IPS-18a (cell line): ENCODE results near the gene AQP3.

Experiments
- H3K27ac ChIP-seq: one replicate; pipeline ENCODE4 v1.5.1; 2013; ENCODE audit warnings: low read length
- H3K27me3 ChIP-seq: one replicate; pipeline ENCODE4 v1.6.1; 2013; ENCODE audit warnings: mild to moderate bottlenecking, low read length; ENCODE audit not compliant: control insufficient read depth, insufficient read depth
- H3K36me3 ChIP-seq: one replicate; pipeline ENCODE4 v1.6.1; 2013; ENCODE audit warnings: low read depth, low read length; ENCODE audit not compliant: control insufficient read depth
- H3K4me1 ChIP-seq: one replicate; pipeline ENCODE4 v1.6.1; 2013; ENCODE audit warnings: low read depth, low read length; ENCODE audit not compliant: control insufficient read depth
- H3K4me3 ChIP-seq: one replicate; pipeline ENCODE4 v1.5.1; 2013; ENCODE audit warnings: low read length
- H3K9ac ChIP-seq: one replicate; pipeline ENCODE4 v1.6.1; 2013; ENCODE audit warnings: mild to moderate bottlenecking, low read length, moderate library complexity
- H3K9me3 ChIP-seq: one replicate; pipeline ENCODE4 v1.6.1; 2013; ENCODE audit warnings: low read depth, low read length; ENCODE audit not compliant: control insufficient read depth

The AQP3 gene

DNA sequence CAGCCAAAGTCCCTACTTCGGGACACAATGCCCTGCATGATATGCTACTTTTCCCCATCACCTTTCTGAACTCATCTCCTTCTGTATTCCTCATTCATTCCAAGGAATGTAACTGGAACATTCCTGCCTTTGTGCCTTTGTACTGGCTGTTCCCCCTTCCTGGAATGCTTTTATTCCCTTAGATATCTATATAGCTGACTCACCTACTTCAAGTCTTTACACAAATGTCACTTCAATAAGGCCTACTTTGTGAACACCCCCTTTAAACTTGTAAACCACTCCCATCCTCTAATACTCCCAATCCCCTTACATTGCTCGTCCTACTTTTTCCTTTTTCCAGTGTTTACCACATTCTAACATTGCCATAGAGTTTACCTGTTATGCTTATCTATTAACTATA, 24.0 kb upstream of the AQP3 start:
- H3K36me3 ChIP-seq, result peaks cover 48% of the 10 kb centered on the region
- H3K9ac ChIP-seq, result no peak overlapping the region
- H3K4me3 ChIP-seq, result no peak overlapping the region
- H3K27me3 ChIP-seq, result no peaks in the 10 kb centered on the region
- no peak overlapping the region for H3K27ac ChIP-seq
- H3K9me3 ChIP-seq, result no peaks in the 10 kb centered on the region
- H3K4me1 ChIP-seq, result peaks cover 7% of the 10 kb centered on the region

DNA sequence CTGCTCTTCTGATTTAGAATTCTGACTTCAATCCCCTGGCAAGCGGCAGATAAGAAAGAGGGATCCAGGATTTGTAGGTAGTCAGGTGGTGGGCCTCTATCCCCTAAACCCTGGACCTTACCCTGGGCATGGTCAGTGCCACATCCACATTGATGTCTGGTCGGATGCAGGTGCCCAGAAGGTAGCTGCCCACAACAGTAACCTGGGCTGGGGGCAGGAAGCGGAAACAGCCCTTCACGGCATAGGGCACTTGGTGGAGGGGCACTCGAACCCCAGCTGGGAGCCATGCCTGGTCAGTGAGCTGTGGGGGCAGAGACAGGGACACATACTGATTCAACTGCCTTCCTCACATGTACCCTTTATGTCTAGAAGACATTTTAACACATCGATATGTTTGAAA, 22.5 kb upstream of the AQP3 start:
- peaks cover 63% of the 10 kb centered on the region for H3K36me3 ChIP-seq
- H3K27ac ChIP-seq, result no peak overlapping the region
- H3K27me3 ChIP-seq, result no peaks in the 10 kb centered on the region
- no peak overlapping the region for H3K9ac ChIP-seq
- H3K9me3 ChIP-seq, result no peaks in the 10 kb centered on the region
- peaks cover 7% of the 10 kb centered on the region for H3K4me1 ChIP-seq
- no peak overlapping the region for H3K4me3 ChIP-seq

DNA sequence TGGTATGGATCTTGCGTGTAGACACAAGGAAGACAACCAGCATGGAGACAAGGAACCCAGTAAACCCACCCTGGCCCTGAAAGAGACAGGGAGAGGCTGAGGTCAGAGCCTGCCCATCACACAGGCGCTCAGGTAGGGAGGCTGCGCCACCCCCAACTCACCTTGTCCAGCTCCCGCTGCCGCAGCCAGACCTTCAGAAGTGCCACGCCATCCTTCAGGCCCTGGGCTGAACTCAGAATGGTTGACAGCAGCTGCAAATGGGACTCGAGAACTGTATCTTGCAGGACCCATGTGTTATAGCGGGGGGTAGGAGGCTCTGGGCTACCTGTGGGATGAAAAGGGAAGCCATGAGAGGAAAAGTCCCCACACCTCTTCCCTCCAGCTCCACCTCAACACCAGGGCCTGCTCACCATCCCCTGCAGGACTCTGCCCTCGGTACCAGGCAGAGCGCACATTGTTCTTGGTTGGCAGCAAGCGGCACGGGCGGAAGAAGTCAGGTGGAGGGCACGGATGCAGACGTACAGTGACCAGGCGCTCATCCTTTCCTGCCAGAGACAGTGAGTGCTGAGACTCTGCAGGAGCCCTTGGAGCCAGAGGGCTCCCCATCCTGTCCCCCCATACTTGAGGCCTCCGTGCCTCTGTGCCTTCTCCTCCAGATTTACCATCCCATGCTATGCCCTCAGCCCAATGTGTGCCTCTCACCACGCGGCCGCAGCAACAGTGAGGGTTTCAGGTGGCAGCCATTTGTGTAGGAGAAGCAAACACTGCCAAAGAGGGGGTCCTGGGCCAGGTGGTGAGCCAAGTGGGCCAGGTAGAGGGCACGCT, 21.6 kb upstream of the AQP3 start:
- no peak overlapping the region for H3K9ac ChIP-seq
- H3K4me3 ChIP-seq, result no peak overlapping the region
- H3K27me3 ChIP-seq, result no peaks in the 10 kb centered on the region
- H3K36me3 ChIP-seq, result peaks cover 72% of the 10 kb centered on the region
- peaks cover 7% of the 10 kb centered on the region for H3K4me1 ChIP-seq
- H3K27ac ChIP-seq, result no peak overlapping the region
- H3K9me3 ChIP-seq, result no peaks in the 10 kb centered on the region

DNA sequence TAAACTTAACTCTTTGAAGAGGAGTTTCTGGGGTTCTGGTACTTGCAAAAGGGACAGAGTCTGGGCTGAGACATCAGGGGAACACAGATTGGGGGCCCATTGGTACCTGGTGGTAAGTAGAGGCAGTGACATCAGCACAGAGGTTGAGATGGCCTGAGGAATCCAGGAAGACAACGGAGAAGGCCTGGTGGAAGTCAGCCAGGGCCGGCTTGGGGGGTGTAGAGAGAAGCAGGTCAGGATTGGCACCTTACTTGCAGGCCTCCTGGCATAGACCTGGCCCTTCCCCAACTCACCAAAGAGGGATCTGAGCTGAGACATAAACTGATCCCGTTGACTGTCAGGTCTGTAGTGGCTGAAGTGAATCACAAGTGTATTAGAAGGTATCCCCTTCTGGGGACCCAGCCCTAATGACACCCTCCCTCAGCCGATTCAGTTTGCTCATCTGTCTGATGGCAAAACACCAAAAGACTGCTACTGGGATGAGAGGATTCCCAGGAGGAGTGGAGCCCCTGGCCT, 20.9 kb upstream of the AQP3 start:
- Histone ChIP-seq H3K27me3 (no peaks in the 10 kb centered on the region), H3K4me1 (peaks cover 7% of the 10 kb centered on the region), H3K4me3 (no peak overlapping the region), H3K27ac (no peak overlapping the region), H3K9me3 (no peaks in the 10 kb centered on the region), H3K36me3 (peaks cover 79% of the 10 kb centered on the region), H3K9ac (no peak overlapping the region)

DNA sequence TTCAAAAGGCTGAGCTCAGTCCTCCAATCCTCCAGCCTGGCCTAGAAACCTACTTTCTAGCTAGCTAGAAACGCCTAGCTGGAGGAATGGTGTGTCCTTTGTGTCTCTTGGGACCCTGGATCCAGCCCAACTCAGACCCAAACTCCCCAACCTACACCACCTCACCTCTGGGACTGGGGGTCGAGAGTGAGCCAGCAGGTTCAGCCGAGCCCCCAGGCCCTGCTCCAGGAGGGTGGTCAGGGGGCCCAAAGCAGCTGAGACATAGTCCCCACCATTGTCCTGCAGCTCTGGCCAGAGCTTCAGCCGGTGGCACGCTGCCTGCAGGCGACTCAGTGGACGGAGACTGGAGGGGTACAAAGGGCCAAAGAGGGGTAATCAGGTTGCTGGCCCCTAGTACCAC, 20.1 kb upstream of the AQP3 start:
- Histone ChIP-seq H3K9me3 (no peaks in the 10 kb centered on the region), H3K4me1 (peaks cover 2% of the 10 kb centered on the region), H3K27ac (no peak overlapping the region), H3K9ac (no peak overlapping the region), H3K36me3 (peaks cover 87% of the 10 kb centered on the region), H3K27me3 (no peaks in the 10 kb centered on the region), H3K4me3 (no peak overlapping the region)

DNA sequence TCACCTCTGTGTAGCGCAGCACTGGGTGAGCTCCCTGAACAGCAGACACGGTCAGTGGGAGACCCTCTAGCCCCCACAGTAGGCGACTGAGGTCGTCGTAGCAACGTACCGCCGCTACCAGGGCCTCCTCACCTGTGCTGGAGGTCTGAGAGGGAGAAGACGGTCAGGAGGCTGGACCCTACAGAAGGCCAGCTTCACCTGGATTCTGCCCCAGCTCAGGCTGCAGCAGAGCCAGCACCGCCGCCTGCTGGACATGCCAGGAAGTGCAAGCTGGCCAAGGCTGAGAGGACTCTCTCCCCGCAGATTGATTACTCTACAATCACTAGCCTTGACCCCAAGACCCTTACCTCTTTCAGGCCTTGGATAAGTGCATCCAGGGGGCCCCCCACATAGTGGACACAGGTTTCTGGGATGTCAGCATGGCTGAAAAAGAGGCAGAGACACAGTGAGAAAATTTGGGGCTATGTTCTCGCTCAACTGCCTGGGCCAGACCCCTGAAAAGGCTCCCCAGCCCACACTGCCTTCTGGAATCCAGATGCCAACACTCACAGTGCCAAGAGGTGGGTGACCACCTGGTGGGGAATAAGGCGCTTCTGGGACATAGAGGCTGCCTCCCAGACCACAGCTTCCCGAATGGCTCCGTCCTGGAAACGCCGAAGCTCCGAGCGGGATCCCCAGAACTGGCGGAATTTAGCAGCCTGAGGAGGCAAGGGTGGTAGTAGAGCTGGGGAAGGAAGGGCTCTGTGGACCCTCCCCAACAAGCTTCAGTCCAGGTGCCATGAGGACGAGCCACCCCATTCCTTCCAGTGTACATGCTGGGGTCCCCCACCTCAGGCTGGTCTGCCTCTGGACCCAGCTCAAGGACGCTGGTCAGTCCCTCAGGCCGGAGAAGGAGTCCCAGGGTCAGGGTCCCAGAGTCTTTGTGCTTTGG, 19.4 kb upstream of the AQP3 start:
- Histone ChIP-seq H3K4me1 (no peaks in the 10 kb centered on the region), H3K9ac (no peak overlapping the region), H3K27me3 (no peaks in the 10 kb centered on the region), H3K27ac (no peak overlapping the region), H3K4me3 (no peak overlapping the region), H3K9me3 (no peaks in the 10 kb centered on the region), H3K36me3 (peaks cover 93% of the 10 kb centered on the region)

DNA sequence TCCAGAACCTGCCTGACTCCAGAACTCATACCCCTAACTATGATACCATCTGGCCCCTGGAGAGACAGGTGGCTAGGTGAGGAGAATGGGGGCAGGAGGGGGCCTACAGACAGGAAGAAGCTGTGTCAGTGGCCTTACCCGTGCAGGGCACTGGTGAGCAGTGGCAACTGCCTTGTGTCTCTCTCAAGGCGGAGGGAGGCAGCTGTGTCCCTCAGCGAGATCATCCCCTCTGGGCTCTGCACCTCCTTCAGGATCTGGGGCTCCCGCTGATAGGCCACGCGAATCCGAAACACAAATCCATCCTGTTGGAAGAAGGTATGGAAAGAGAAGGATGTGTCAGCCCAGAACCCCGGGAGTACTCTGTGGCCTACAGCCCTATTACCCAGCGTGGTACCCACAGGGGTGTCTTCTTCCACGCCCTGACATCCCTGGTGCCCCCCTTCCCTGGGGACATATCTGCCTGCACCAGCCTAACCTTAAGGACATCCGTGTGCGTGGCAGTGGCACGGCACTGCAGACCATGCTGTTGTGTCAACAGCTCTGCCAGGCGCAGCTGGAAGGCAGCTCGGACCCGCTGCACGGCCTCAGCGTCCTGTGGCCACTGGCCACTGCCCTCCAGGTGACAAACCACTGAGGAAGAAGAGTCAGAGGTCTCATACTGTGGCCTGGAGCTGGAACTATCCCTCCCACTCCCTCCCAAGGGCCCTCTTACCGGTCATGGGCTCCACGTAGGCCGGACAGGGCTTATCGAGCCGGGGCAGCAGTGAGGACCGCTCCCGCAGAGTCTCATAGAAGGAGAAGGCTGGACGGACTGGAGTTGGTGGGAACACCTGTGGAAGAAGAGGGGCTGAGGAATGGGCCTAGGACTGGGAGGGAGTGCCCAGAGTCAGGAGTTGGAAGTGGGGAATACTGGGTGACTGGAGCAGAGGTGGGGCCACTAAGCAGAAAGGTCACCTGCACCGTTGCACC, 18.5 kb upstream of the AQP3 start:
- H3K36me3 ChIP-seq, result peaks cover 93% of the 10 kb centered on the region
- H3K27me3 ChIP-seq, result no peaks in the 10 kb centered on the region
- no peak overlapping the region for H3K4me3 ChIP-seq
- H3K4me1 ChIP-seq, result no peaks in the 10 kb centered on the region
- H3K9ac ChIP-seq, result no peak overlapping the region
- H3K9me3 ChIP-seq, result no peaks in the 10 kb centered on the region
- no peak overlapping the region for H3K27ac ChIP-seq

DNA sequence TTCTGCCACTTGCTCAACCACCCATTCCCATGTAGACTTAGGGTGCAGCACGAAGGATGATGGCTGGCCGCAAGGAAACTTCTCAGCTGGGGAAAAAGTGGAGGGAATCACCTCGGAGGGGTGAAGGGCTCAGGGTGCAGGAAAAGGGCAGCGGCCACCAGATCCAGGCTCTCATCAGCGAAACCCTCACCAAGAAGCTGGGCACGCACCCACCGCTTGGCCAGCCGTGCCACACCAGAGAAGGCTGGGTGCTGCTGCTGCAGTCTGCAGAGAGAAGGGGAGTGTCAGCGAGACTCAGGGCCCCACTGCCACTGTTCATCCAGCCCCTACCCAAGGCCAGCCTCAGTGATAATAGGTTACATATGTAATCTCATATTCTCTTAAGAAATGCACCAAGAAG, 17.7 kb upstream of the AQP3 start:
- H3K9me3 ChIP-seq, result no peaks in the 10 kb centered on the region
- no peak overlapping the region for H3K4me3 ChIP-seq
- no peaks in the 10 kb centered on the region for H3K4me1 ChIP-seq
- H3K27me3 ChIP-seq, result no peaks in the 10 kb centered on the region
- H3K9ac ChIP-seq, result no peak overlapping the region
- H3K36me3 ChIP-seq, result peaks cover 90% of the 10 kb centered on the region
- H3K27ac ChIP-seq, result no peak overlapping the region

DNA sequence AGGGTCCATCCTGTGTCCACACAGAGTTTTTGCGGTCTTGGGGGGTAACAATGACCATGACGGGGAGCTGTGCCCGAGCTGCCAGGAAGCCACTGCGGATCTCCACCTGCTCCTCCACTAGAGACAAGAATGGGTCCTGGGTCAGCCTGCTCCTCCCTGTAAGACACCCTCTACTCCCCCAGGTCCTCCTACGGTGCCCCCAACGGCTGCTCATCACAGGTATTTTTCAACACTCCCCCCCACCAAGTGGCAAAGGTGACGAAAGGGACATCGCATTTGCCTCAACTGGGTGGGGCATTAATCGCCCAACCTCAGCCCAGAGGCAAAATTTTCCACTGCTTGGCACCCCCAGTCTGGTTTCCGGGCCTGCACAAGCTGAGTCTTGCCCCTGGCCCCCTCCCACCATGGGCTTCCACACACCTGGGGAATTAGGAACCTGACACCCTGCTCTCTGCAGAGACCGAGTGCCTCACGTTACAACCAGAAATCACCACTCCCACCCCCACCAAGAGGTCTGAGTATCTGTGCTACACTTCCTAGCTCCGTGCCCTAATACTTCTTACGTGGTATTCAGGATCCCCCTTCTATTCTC, 16.7 kb upstream of the AQP3 start:
- no peak overlapping the region for H3K4me3 ChIP-seq
- H3K4me1 ChIP-seq, result no peaks in the 10 kb centered on the region
- no peak overlapping the region for H3K27ac ChIP-seq
- peaks cover 80% of the 10 kb centered on the region for H3K36me3 ChIP-seq
- H3K9ac ChIP-seq, result no peak overlapping the region
- H3K27me3 ChIP-seq, result no peaks in the 10 kb centered on the region
- no peaks in the 10 kb centered on the region for H3K9me3 ChIP-seq

DNA sequence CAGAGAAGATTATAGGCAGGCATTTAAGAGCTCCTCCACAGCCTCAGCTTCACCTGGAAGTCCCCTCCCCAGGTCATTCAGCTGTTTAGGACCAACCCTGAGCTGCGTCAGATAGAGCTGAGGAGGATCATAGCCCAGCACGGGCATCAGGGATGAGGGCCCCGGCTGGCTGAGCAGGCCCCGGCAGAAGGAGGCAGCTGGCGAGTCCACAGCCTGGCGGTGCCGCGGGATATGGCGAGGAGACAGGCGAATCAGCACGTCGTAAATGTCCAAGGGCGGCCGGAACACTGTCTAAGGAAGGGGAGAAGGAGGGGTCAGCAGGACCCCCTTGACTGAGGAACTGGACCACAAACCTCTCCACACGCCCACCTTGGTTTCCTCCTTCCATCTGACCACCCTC, 15.8 kb upstream of the AQP3 start:
- Histone ChIP-seq H3K4me3 (no peak overlapping the region), H3K27ac (no peak overlapping the region), H3K27me3 (no peaks in the 10 kb centered on the region), H3K36me3 (peaks cover 70% of the 10 kb centered on the region), H3K9me3 (no peaks in the 10 kb centered on the region), H3K4me1 (no peaks in the 10 kb centered on the region), H3K9ac (no peak overlapping the region)
